WTC11 (cell line): ENCODE results near the gene RASSF8. TPM values are rescaled to one million over a fixed set of nuclear protein-coding genes. Genes with fewer than 3 reads are reported as not detected.

Experiments used
- ATAC-seq: fragments of 200-7000 bp; cut with Tn5 transposase; 2 replicates; pipeline ENCODE4 v1.10.0; 2021; ENCODE audit warnings: mild to moderate bottlenecking, moderate library complexity
- CTCF ChIA-PET: fragments of 300-600 bp; sonication (Branson Sonifier 250); formaldehyde crosslinking; loops from one replicate; lab custom pipeline; 2021; ENCODE audit warnings: antibody characterized with exemption; lab: Charles Lee
- POLR2A ChIA-PET: fragments of 350-600 bp; sonication (Branson Sonifier 250); formaldehyde crosslinking; loops from one replicate; lab custom pipeline; 2021; ENCODE audit warnings: antibody characterized with exemption; lab: Charles Lee
- DNase-seq: peaks from one replicate; pipeline ENCODE4 v3.0.0; 2021; ENCODE audit warnings: low spot score
- H3K27ac Mint-ChIP-seq: 2 replicates; pipeline ENCODE4 v1.8.0; 2021; ENCODE audit warnings: mixed read lengths
- H3K27me3 Mint-ChIP-seq: 2 replicates; pipeline ENCODE4 v1.8.0; 2021; ENCODE audit warnings: low read depth, mild to moderate bottlenecking, moderate library complexity, mixed read lengths
- H3K36me3 Mint-ChIP-seq: 2 replicates; pipeline ENCODE4 v1.8.0; 2021; ENCODE audit warnings: mixed read lengths
- H3K4me1 Mint-ChIP-seq: 2 replicates; pipeline ENCODE4 v1.8.0; 2022; ENCODE audit warnings: mixed read lengths
- H3K4me3 Mint-ChIP-seq: 2 replicates; pipeline ENCODE4 v1.8.0; 2021; ENCODE audit warnings: mild to moderate bottlenecking, moderate library complexity, mixed read lengths
- H3K9me3 Mint-ChIP-seq: 2 replicates; pipeline ENCODE4 v1.8.0; 2021; ENCODE audit warnings: mixed read lengths
- ATF1 ChIP-seq: sonication (generic); formaldehyde crosslinking; IDR thresholded peaks from 2 replicates; pipeline ENCODE4 v1.8.1; 2023; ENCODE audit warnings: mild to moderate bottlenecking, moderate library complexity, missing genetic modification reagents
- CREM ChIP-seq: sonication (generic); formaldehyde crosslinking; IDR thresholded peaks from 2 replicates; pipeline ENCODE4 v1.8.1; 2022; ENCODE audit warnings: mild to moderate bottlenecking, missing genetic modification reagents, moderate library complexity
- ELF4 ChIP-seq: sonication (generic); formaldehyde crosslinking; IDR thresholded peaks from 2 replicates; pipeline ENCODE4 v1.8.1; 2022; ENCODE audit warnings: low read depth, mild to moderate bottlenecking, moderate library complexity, missing genetic modification reagents
- IRF2 ChIP-seq: sonication (generic); formaldehyde crosslinking; IDR thresholded peaks from 2 replicates; pipeline ENCODE4 v1.8.0; 2022; ENCODE audit warnings: low read depth, missing genetic modification reagents, borderline replicate concordance
- MXD4 ChIP-seq: fragments of 250-450 bp; sonication (Bioruptor Pico); IDR thresholded peaks from 2 replicates; pipeline ENCODE4 v1.8.0; 2021; ENCODE audit warnings: mild to moderate bottlenecking, moderate library complexity, borderline replicate concordance
- MYBL2 ChIP-seq: sonication (generic); formaldehyde crosslinking; IDR thresholded peaks from 2 replicates; pipeline ENCODE4 v1.8.1; 2023; ENCODE audit warnings: mild to moderate bottlenecking, moderate library complexity, missing genetic modification reagents
- NFE2L1 ChIP-seq: sonication (generic); formaldehyde crosslinking; IDR thresholded peaks from 2 replicates; pipeline ENCODE4 v1.8.1; 2023; ENCODE audit warnings: missing genetic modification reagents
- NR2C2 ChIP-seq: sonication (generic); formaldehyde crosslinking; IDR thresholded peaks from 2 replicates; pipeline ENCODE4 v1.8.0; 2022; ENCODE audit warnings: mild to moderate bottlenecking, missing genetic modification reagents
- PRRX2 ChIP-seq: fragments of 250-450 bp; sonication (Bioruptor Pico); IDR thresholded peaks from 2 replicates; pipeline ENCODE4 v1.8.0; 2021; ENCODE audit warnings: mild to moderate bottlenecking
- RELA ChIP-seq: sonication (generic); formaldehyde crosslinking; IDR thresholded peaks from 2 replicates; pipeline ENCODE4 v1.8.1; 2022; ENCODE audit warnings: missing genetic modification reagents, mild to moderate bottlenecking, borderline replicate concordance
- ZNF219 ChIP-seq: sonication (generic); formaldehyde crosslinking; IDR thresholded peaks from 2 replicates; pipeline ENCODE4 v1.8.0; 2023; ENCODE audit warnings: missing genetic modification reagents, mild to moderate bottlenecking, borderline replicate concordance
- ZNF396 ChIP-seq: fragments of 250-450 bp; sonication (Bioruptor Pico); IDR thresholded peaks from 2 replicates; pipeline ENCODE4 v1.8.0; 2021; ENCODE audit warnings: mild to moderate bottlenecking, moderate library complexity, borderline replicate concordance
- total RNA-seq: library from RNA; stranded (reverse); gene quantifications from 3 replicates; pipeline ENCODE4 v1.2.3, GENCODE V29; 2021
- TF ChIP-seq, protein P1 (sequence below): sonication (generic); formaldehyde crosslinking; IDR thresholded peaks from 2 replicates; pipeline ENCODE4 v1.8.0; 2022; ENCODE audit warnings: mild to moderate bottlenecking, missing genetic modification reagents
- TF ChIP-seq, protein P2 (sequence below): fragments of 250-450 bp; sonication (Bioruptor Pico); IDR thresholded peaks from 2 replicates; pipeline ENCODE4 v1.9.0; 2021; ENCODE audit warnings: mild to moderate bottlenecking, borderline replicate concordance
- TF ChIP-seq, protein P3 (sequence below): sonication (generic); formaldehyde crosslinking; IDR thresholded peaks from 2 replicates; pipeline ENCODE4 v1.8.1; 2022; ENCODE audit warnings: mild to moderate bottlenecking, missing genetic modification reagents, moderate library complexity, borderline replicate concordance
- TF ChIP-seq, protein P4 (sequence below): fragments of 250-450 bp; sonication (Bioruptor Pico); conservative IDR thresholded peaks from 2 replicates; pipeline ENCODE4 v1.9.0; 2021; ENCODE audit warnings: mild to moderate bottlenecking
- TF ChIP-seq, protein P5 (sequence below): sonication (generic); formaldehyde crosslinking; IDR thresholded peaks from 2 replicates; pipeline ENCODE4 v1.8.0; 2023; ENCODE audit warnings: missing genetic modification reagents
- TF ChIP-seq, protein P6 (sequence below): sonication (generic); formaldehyde crosslinking; IDR thresholded peaks from 2 replicates; pipeline ENCODE4 v1.8.0; 2022; ENCODE audit warnings: mild to moderate bottlenecking, missing genetic modification reagents
- TF ChIP-seq, protein P7 (sequence below): sonication (generic); formaldehyde crosslinking; IDR thresholded peaks from 2 replicates; pipeline ENCODE4 v1.8.1; 2023; ENCODE audit warnings: mild to moderate bottlenecking, missing genetic modification reagents, moderate library complexity
- TF ChIP-seq, protein P8 (sequence below): sonication (generic); formaldehyde crosslinking; IDR thresholded peaks from 2 replicates; pipeline ENCODE4 v1.8.1; 2023; ENCODE audit warnings: mild to moderate bottlenecking, missing genetic modification reagents
- TF ChIP-seq, protein P9 (sequence below): sonication (generic); formaldehyde crosslinking; IDR thresholded peaks from 2 replicates; pipeline ENCODE4 v1.8.1; 2023; ENCODE audit warnings: mild to moderate bottlenecking, missing genetic modification reagents, moderate library complexity

The RASSF8 gene
- total RNA-seq, 1 experiment from 2014 or later, result 48.6 TPM

DNA sequence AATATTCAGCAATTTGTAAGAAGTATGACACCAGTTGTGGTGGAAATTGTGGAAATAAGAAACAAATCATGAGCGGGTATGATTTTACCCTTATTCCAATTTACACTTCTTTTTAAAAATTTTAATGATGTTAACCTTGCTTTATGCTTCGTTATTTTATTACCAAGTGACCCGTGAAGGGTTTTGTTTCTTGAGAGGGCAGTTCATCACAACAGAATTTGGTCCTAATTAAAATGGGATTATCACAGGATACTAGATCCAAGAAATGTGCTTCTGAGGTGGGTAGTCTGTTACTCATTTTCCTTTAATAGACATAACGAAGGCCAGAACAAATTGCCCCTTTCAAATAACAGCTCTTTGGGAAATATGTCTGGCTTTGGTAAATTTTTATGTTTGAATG is 25.5 kb upstream of the RASSF8 start:
- ChIA-PET CTCF (no interaction called here), POLR2A (no interaction called here)
- H3K4me3 Mint-ChIP-seq, result no peak overlapping the region
- no peaks in the 10 kb centered on the region for H3K27me3 Mint-ChIP-seq
- TF ChIP-seq, protein P1, sequence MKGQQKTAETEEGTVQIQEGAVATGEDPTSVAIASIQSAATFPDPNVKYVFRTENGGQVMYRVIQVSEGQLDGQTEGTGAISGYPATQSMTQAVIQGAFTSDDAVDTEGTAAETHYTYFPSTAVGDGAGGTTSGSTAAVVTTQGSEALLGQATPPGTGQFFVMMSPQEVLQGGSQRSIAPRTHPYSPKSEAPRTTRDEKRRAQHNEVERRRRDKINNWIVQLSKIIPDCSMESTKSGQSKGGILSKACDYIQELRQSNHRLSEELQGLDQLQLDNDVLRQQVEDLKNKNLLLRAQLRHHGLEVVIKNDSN, result no peak
- no peak for TF ChIP-seq NR2C2 (CRISPR knock-in tag)
- no peak for TF ChIP-seq ZNF219
- TF ChIP-seq, protein P2, sequence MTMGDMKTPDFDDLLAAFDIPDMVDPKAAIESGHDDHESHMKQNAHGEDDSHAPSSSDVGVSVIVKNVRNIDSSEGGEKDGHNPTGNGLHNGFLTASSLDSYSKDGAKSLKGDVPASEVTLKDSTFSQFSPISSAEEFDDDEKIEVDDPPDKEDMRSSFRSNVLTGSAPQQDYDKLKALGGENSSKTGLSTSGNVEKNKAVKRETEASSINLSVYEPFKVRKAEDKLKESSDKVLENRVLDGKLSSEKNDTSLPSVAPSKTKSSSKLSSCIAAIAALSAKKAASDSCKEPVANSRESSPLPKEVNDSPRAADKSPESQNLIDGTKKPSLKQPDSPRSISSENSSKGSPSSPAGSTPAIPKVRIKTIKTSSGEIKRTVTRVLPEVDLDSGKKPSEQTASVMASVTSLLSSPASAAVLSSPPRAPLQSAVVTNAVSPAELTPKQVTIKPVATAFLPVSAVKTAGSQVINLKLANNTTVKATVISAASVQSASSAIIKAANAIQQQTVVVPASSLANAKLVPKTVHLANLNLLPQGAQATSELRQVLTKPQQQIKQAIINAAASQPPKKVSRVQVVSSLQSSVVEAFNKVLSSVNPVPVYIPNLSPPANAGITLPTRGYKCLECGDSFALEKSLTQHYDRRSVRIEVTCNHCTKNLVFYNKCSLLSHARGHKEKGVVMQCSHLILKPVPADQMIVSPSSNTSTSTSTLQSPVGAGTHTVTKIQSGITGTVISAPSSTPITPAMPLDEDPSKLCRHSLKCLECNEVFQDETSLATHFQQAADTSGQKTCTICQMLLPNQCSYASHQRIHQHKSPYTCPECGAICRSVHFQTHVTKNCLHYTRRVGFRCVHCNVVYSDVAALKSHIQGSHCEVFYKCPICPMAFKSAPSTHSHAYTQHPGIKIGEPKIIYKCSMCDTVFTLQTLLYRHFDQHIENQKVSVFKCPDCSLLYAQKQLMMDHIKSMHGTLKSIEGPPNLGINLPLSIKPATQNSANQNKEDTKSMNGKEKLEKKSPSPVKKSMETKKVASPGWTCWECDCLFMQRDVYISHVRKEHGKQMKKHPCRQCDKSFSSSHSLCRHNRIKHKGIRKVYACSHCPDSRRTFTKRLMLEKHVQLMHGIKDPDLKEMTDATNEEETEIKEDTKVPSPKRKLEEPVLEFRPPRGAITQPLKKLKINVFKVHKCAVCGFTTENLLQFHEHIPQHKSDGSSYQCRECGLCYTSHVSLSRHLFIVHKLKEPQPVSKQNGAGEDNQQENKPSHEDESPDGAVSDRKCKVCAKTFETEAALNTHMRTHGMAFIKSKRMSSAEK (CRISPR knock-in tag), result no peak
- no peak for TF ChIP-seq MYBL2
- no peak for TF ChIP-seq ELF4 (CRISPR knock-in tag)
- peaks cover 3% of the 10 kb centered on the region for H3K4me1 Mint-ChIP-seq
- no peak overlapping the region for H3K27ac Mint-ChIP-seq
- H3K36me3 Mint-ChIP-seq, result no peaks in the 10 kb centered on the region
- H3K9me3 Mint-ChIP-seq, result no peaks in the 10 kb centered on the region
- ATAC-seq (no peak), DNase-seq (no peak)

DNA sequence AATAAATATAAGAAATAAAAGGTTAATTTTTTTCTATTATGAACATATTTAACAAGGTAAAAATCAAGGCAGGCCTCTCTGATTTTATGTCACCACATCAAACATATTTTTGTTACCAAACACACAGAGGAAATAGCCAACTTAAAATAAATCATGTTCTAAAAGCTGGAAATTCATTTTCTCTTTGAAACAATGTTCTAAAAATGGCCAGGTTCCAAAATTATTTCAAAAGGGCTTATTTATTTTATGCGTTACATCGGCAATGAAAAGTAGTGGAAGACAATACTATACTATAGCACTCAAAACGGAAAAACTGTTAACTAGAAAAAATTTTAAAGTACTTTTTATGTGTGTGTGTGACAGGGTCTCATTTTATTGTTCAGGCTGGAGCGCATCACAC is 24.0 kb upstream of the RASSF8 start:
- POLR2A ChIA-PET, result no interaction called here
- DNase-seq (no peak), ATAC-seq (no peak)
- CTCF ChIA-PET, result no interaction called here
- H3K27me3 Mint-ChIP-seq, result no peaks in the 10 kb centered on the region
- H3K27ac Mint-ChIP-seq, result no peak overlapping the region
- no peaks in the 10 kb centered on the region for H3K36me3 Mint-ChIP-seq
- H3K4me1 Mint-ChIP-seq, result peaks cover 14% of the 10 kb centered on the region
- H3K4me3 Mint-ChIP-seq, result no peak overlapping the region
- no peaks in the 10 kb centered on the region for H3K9me3 Mint-ChIP-seq
- TF ChIP-seq, protein P3, sequence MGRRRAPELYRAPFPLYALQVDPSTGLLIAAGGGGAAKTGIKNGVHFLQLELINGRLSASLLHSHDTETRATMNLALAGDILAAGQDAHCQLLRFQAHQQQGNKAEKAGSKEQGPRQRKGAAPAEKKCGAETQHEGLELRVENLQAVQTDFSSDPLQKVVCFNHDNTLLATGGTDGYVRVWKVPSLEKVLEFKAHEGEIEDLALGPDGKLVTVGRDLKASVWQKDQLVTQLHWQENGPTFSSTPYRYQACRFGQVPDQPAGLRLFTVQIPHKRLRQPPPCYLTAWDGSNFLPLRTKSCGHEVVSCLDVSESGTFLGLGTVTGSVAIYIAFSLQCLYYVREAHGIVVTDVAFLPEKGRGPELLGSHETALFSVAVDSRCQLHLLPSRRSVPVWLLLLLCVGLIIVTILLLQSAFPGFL (CRISPR knock-in tag), result no peak
- TF ChIP-seq ELF4 (CRISPR knock-in tag) (no peak), RELA (CRISPR knock-in tag) (no peak), MXD4 (no peak), ATF1 (CRISPR knock-in tag) (no peak), CREM (no peak), ZNF396 (CRISPR knock-in tag) (no peak), PRRX2 (no peak), IRF2 (no peak), NFE2L1 (CRISPR knock-in tag) (no peak)
- TF ChIP-seq, protein P4, sequence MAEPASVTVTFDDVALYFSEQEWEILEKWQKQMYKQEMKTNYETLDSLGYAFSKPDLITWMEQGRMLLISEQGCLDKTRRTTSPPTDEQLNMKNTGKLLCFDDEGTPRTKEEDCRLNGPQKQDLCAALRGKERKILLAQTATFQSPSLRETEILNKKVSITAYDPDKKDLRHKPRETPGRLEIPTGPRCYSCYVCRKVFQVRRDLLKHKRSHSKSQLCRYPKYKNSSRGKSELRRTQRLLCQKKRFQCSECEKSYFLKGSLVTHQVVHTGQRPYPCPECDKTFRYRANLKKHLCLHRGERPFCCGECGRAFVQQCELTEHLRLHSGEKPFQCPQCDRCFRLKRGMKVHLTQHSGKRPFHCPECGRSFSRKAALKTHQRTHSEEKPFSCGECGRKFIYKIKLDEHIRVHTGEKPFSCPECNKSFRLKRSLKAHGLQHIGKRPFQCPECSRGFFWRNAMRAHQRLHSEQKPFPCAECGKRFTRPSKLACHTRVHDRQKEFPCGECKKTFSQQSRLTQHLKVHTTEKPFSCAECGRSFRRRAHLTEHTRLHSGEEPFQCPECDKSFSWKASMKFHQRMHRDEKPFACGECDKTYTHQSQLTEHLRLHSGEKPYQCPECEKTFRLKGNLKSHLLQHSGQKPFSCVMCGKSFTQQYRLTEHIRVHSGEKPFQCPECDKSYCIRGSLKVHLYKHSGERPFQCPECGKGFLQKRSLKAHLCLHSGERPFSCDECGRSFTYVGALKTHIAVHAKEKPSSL (CRISPR knock-in tag), result no peak
- TF ChIP-seq, protein P5, sequence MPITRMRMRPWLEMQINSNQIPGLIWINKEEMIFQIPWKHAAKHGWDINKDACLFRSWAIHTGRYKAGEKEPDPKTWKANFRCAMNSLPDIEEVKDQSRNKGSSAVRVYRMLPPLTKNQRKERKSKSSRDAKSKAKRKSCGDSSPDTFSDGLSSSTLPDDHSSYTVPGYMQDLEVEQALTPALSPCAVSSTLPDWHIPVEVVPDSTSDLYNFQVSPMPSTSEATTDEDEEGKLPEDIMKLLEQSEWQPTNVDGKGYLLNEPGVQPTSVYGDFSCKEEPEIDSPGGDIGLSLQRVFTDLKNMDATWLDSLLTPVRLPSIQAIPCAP (CRISPR knock-in tag), result no peak
- TF ChIP-seq, protein P6, sequence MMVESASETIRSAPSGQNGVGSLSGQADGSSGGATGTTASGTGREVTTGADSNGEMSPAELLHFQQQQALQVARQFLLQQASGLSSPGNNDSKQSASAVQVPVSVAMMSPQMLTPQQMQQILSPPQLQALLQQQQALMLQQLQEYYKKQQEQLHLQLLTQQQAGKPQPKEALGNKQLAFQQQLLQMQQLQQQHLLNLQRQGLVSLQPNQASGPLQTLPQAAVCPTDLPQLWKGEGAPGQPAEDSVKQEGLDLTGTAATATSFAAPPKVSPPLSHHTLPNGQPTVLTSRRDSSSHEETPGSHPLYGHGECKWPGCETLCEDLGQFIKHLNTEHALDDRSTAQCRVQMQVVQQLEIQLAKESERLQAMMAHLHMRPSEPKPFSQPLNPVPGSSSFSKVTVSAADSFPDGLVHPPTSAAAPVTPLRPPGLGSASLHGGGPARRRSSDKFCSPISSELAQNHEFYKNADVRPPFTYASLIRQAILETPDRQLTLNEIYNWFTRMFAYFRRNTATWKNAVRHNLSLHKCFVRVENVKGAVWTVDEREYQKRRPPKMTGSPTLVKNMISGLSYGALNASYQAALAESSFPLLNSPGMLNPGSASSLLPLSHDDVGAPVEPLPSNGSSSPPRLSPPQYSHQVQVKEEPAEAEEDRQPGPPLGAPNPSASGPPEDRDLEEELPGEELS (CRISPR knock-in tag), result no peak
- TF ChIP-seq, protein P7, sequence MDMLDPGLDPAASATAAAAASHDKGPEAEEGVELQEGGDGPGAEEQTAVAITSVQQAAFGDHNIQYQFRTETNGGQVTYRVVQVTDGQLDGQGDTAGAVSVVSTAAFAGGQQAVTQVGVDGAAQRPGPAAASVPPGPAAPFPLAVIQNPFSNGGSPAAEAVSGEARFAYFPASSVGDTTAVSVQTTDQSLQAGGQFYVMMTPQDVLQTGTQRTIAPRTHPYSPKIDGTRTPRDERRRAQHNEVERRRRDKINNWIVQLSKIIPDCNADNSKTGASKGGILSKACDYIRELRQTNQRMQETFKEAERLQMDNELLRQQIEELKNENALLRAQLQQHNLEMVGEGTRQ, result no peak
- TF ChIP-seq, protein P8, sequence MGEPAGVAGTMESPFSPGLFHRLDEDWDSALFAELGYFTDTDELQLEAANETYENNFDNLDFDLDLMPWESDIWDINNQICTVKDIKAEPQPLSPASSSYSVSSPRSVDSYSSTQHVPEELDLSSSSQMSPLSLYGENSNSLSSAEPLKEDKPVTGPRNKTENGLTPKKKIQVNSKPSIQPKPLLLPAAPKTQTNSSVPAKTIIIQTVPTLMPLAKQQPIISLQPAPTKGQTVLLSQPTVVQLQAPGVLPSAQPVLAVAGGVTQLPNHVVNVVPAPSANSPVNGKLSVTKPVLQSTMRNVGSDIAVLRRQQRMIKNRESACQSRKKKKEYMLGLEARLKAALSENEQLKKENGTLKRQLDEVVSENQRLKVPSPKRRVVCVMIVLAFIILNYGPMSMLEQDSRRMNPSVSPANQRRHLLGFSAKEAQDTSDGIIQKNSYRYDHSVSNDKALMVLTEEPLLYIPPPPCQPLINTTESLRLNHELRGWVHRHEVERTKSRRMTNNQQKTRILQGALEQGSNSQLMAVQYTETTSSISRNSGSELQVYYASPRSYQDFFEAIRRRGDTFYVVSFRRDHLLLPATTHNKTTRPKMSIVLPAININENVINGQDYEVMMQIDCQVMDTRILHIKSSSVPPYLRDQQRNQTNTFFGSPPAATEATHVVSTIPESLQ (CRISPR knock-in tag), result no peak
- TF ChIP-seq, protein P9, sequence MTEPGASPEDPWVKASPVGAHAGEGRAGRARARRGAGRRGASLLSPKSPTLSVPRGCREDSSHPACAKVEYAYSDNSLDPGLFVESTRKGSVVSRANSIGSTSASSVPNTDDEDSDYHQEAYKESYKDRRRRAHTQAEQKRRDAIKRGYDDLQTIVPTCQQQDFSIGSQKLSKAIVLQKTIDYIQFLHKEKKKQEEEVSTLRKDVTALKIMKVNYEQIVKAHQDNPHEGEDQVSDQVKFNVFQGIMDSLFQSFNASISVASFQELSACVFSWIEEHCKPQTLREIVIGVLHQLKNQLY, result no peak
